Measurements from ENCODE around the gene SLC25A52.

DNA sequence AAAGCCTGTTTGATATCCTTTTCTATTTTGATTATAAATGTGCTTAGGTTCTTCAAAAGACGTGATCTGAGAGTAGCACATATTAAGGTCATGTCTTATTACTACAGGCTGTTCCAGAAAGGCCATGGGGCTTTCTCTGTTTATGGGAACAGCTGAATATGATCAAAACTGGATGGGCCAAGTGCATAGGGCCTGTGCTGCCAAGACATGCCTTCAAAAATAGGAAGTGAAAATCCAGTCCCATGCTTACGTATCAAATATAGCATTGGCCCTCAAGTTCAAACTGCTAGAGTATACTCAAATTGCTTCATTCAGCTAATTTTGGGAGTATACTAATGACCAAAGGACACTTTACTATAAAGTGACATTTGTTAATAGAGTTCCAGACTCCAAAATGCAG lies 24.1 kb downstream of the SLC25A52 start:
- TF ChIP-seq, protein P1, sequence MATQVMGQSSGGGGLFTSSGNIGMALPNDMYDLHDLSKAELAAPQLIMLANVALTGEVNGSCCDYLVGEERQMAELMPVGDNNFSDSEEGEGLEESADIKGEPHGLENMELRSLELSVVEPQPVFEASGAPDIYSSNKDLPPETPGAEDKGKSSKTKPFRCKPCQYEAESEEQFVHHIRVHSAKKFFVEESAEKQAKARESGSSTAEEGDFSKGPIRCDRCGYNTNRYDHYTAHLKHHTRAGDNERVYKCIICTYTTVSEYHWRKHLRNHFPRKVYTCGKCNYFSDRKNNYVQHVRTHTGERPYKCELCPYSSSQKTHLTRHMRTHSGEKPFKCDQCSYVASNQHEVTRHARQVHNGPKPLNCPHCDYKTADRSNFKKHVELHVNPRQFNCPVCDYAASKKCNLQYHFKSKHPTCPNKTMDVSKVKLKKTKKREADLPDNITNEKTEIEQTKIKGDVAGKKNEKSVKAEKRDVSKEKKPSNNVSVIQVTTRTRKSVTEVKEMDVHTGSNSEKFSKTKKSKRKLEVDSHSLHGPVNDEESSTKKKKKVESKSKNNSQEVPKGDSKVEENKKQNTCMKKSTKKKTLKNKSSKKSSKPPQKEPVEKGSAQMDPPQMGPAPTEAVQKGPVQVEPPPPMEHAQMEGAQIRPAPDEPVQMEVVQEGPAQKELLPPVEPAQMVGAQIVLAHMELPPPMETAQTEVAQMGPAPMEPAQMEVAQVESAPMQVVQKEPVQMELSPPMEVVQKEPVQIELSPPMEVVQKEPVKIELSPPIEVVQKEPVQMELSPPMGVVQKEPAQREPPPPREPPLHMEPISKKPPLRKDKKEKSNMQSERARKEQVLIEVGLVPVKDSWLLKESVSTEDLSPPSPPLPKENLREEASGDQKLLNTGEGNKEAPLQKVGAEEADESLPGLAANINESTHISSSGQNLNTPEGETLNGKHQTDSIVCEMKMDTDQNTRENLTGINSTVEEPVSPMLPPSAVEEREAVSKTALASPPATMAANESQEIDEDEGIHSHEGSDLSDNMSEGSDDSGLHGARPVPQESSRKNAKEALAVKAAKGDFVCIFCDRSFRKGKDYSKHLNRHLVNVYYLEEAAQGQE (IDR thresholded peaks at IDR 0.05; ENCODE audit: unreplicated experiment): no peak
- TF ChIP-seq, protein P2, sequence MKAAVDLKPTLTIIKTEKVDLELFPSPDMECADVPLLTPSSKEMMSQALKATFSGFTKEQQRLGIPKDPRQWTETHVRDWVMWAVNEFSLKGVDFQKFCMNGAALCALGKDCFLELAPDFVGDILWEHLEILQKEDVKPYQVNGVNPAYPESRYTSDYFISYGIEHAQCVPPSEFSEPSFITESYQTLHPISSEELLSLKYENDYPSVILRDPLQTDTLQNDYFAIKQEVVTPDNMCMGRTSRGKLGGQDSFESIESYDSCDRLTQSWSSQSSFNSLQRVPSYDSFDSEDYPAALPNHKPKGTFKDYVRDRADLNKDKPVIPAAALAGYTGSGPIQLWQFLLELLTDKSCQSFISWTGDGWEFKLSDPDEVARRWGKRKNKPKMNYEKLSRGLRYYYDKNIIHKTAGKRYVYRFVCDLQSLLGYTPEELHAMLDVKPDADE (IDR thresholded peaks at IDR 0.05): no peak
- TF ChIP-seq, protein P3, sequence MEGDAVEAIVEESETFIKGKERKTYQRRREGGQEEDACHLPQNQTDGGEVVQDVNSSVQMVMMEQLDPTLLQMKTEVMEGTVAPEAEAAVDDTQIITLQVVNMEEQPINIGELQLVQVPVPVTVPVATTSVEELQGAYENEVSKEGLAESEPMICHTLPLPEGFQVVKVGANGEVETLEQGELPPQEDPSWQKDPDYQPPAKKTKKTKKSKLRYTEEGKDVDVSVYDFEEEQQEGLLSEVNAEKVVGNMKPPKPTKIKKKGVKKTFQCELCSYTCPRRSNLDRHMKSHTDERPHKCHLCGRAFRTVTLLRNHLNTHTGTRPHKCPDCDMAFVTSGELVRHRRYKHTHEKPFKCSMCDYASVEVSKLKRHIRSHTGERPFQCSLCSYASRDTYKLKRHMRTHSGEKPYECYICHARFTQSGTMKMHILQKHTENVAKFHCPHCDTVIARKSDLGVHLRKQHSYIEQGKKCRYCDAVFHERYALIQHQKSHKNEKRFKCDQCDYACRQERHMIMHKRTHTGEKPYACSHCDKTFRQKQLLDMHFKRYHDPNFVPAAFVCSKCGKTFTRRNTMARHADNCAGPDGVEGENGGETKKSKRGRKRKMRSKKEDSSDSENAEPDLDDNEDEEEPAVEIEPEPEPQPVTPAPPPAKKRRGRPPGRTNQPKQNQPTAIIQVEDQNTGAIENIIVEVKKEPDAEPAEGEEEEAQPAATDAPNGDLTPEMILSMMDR (conservative IDR thresholded peaks at IDR 0.05; ENCODE audit: low read depth in 2 of 2): no peak
- no peak for TF ChIP-seq EZH2phosphoT487 (IDR thresholded peaks at IDR 0.05; ENCODE audit: unreplicated experiment)
- TF ChIP-seq POLR2AphosphoS5 (IDR thresholded peaks at IDR 0.05; ENCODE audit: low read depth): no peak
- TF ChIP-seq EZH2 (IDR thresholded peaks at IDR 0.05; ENCODE audit: low read depth, unreplicated experiment): no peak
- TF ChIP-seq NANOG (IDR thresholded peaks at IDR 0.05; ENCODE audit: borderline replicate concordance): no peak

All from GM23338 (cell line).